Loucy (cell line): ENCODE results near the gene IQSEC1.

ENCODE experiments used
- CTCF ChIP-seq: fragments of 200-600 bp; sonication (generic); conservative IDR thresholded peaks from 2 replicates; pipeline ENCODE4 v1.5.1; 2014; ENCODE audit warnings: mild to moderate bottlenecking, antibody characterized with exemption, low read length
- EZH2phosphoT487 ChIP-seq: fragments of 200-600 bp; IDR thresholded peaks from 2 replicates; pipeline ENCODE4 v1.6.1; 2018; ENCODE audit warnings: antibody characterized with exemption, mild to moderate bottlenecking, moderate library complexity, borderline replicate concordance

DNA sequence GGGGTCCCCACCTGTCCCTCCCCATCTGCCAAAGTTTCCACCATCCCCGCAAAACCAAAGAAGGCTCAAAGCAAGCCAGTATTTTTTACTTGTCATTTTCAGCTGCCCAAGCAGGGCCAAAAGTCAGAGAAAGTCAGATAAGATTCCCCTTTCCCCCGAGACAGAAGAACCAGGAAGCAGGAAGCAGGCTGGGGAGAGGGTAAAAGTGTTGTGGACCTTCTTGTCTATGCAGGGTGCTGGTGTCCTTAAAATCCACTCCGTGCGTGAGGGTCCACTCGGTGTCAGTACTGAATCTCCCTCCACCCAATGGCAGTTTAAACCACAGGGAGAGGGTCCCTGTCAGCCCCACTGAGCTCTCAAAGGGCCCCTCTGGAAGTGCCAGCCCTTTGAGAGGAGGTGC lies 211.6 kb downstream of the IQSEC1 start:
- TF ChIP-seq CTCF (no peak), EZH2phosphoT487 (no peak)
